ENCODE data around the gene C5orf22. TPM values are rescaled to one million over a fixed set of nuclear protein-coding genes. Genes with fewer than 3 reads are reported as not detected.
A peak's percentile ranks its signal among the peaks of the same experiment; 100 is the strongest.
"Not testable (repeated sequence)": the region's sequence is repeated elsewhere in the genome, so short reads cannot be mapped to it uniquely, and the experiment has no call there.

C5orf22 gene
- total and polyA plus RNA-seq, 2 donors = 12.4 to 22.8 TPM

- H3K27ac ChIP-seq (ENCODE audit: low read depth) = no peak overlapping the region
- peaks cover 3% of the 10 kb centered on the region for H3K36me3 ChIP-seq (ENCODE audit: insufficient read depth)
- 80% methylated on average over 9 of the region's 9 CpGs for WGBS
- H3K4me3 ChIP-seq (ENCODE audit: low read depth, low read length) = peak overlapping the region; percentile 61
- DNase-seq (ENCODE audit: extremely low spot score) = no peak
- H3K4me1 ChIP-seq (ENCODE audit: insufficient read depth) = no peaks in the 10 kb centered on the region
These were observed 1.4 kb upstream of the C5orf22 start for GRCh38 chr5:31530541-31531265.

GRCh38 chr5:31531543-31531887, 586 bp upstream of the C5orf22 start:
- Histone ChIP-seq H3K27ac (ENCODE audit: low read depth) (peak overlapping the region; percentile 38), H3K4me1 (ENCODE audit: insufficient read depth) (no peaks in the 10 kb centered on the region), H3K4me3 (ENCODE audit: low read depth, low read length) (peak overlapping the region; percentile 61), H3K36me3 (ENCODE audit: insufficient read depth) (peaks cover 1% of the 10 kb centered on the region)
- under 1% methylated on average over 13 of the region's 13 CpGs for WGBS
- DNase-seq (ENCODE audit: extremely low spot score) = no peak

- no peak for DNase-seq (ENCODE audit: extremely low spot score)
- 84% methylated on average over 1 of the region's 1 CpG for WGBS
- Histone ChIP-seq H3K36me3 (ENCODE audit: insufficient read depth) (peaks cover under 1% of the 10 kb centered on the region), H3K4me3 (ENCODE audit: low read depth, low read length) (no peak overlapping the region), H3K27ac (ENCODE audit: low read depth) (no peak overlapping the region), H3K4me1 (ENCODE audit: insufficient read depth) (no peaks in the 10 kb centered on the region)
These were observed 2.5 kb downstream of the C5orf22 start for GRCh38 chr5:31534527-31535046.

DNA sequence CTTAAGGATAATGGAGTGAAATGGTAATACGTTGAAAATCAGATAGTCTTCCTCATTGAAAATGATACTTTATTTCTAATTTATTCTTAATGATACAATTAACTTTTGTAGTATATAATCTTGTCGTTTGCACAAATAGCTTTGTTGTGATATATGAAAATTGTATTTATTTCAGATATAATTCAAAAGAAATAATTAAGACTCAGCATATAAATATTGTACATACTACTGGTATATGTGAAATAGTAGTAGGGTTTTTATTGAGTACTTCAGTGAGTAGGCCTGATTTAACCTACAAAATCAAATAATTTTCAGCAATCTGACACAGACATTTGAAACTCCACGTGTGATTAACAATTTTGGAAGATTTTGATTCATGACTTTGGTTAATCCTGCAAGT, 4.8 kb downstream of the C5orf22 start:
- no peak overlapping the region for H3K27ac ChIP-seq (ENCODE audit: low read depth)
- H3K4me1 ChIP-seq (ENCODE audit: insufficient read depth) = no peaks in the 10 kb centered on the region
- DNase-seq (ENCODE audit: extremely low spot score) = no peak
- peaks cover 4% of the 10 kb centered on the region for H3K36me3 ChIP-seq (ENCODE audit: insufficient read depth)
- WGBS = 89% methylated on average over 3 of the region's 3 CpGs
- H3K4me3 ChIP-seq (ENCODE audit: low read depth, low read length) = no peak overlapping the region

- no peak overlapping the region for H3K27ac ChIP-seq (ENCODE audit: low read depth)
- no peak for DNase-seq (ENCODE audit: extremely low spot score)
- H3K4me1 ChIP-seq (ENCODE audit: insufficient read depth) = no peaks in the 10 kb centered on the region
- H3K36me3 ChIP-seq (ENCODE audit: insufficient read depth) = peaks cover 4% of the 10 kb centered on the region
- no peak overlapping the region for H3K4me3 ChIP-seq (ENCODE audit: low read depth, low read length)
These were observed 5.2 kb downstream of the C5orf22 start for GRCh38 chr5:31537349-31537748.

- 58% methylated on average over 4 of the region's 4 CpGs for WGBS
- H3K4me3 ChIP-seq (ENCODE audit: low read depth, low read length) = no peak overlapping the region
- H3K4me1 ChIP-seq (ENCODE audit: insufficient read depth) = no peaks in the 10 kb centered on the region
- DNase-seq (ENCODE audit: extremely low spot score) = no peak
- peaks cover 4% of the 10 kb centered on the region for H3K36me3 ChIP-seq (ENCODE audit: insufficient read depth)
- H3K27ac ChIP-seq (ENCODE audit: low read depth) = no peak overlapping the region
These were observed 5.8 kb downstream of the C5orf22 start for GRCh38 chr5:31537851-31538250.

DNA sequence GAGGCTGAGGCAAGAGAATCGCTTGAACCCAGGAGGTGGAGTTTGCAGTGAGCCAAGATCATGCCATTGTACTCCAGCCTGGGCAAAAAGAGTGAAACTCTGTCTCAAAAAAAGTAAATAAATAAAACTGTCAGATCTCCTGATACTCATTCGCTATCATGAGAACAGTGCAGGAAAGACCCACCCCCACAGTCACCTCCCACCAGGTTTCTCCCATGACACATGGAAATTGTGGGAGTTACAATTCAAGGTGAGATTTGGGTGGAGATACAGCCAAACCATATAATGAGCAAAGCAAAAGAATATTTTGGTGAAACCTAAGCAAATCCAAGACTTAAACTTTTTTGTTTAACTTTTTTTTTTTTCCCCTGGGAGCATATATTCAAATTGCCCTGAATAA, 17.0 kb downstream of the C5orf22 start:
- H3K4me3 ChIP-seq (ENCODE audit: low read depth, low read length); DNase-seq (ENCODE audit: extremely low spot score); H3K27ac ChIP-seq (ENCODE audit: low read depth); H3K4me1 ChIP-seq (ENCODE audit: insufficient read depth): not testable (repeated sequence)
- 96% methylated on average over 2 of the region's 2 CpGs for WGBS
- H3K36me3 ChIP-seq (ENCODE audit: insufficient read depth) = peaks cover 10% of the 10 kb centered on the region

- peaks cover 7% of the 10 kb centered on the region for H3K36me3 ChIP-seq (ENCODE audit: insufficient read depth)
- WGBS = 93% methylated on average over 3 of the region's 3 CpGs
- no peak for DNase-seq (ENCODE audit: extremely low spot score)
These were observed 19.8 kb downstream of the C5orf22 start for GRCh38 chr5:31551878-31552277.

DNA sequence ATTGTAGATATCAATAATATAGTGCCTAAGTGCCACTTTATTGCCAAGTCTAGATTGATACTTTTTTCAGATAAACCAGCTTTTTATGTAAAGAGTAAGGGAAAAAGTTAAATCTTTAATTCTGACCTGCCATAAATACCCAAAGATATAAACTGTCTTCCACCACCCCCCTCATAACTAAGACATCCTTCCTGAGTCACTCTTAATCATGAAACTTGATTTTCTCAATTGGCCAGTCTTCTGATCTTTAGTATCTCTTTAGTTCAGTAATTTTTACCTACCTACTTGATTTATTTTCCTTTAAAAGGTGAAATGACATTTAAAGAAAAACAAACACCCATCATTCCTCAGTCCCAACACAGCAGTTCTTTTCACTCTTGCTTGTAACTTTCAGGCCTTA, 21.8 kb downstream of the C5orf22 start:
- H3K36me3 ChIP-seq (ENCODE audit: insufficient read depth) = peaks cover 7% of the 10 kb centered on the region
- H3K27ac ChIP-seq (ENCODE audit: low read depth) = no peak overlapping the region
- DNase-seq (ENCODE audit: extremely low spot score) = no peak
- no peak overlapping the region for H3K4me3 ChIP-seq (ENCODE audit: low read depth, low read length)
- no peaks in the 10 kb centered on the region for H3K4me1 ChIP-seq (ENCODE audit: insufficient read depth)

More at GRCh38 chr5:31551878-31552277, 19.8 kb downstream of the C5orf22 start:
- Histone ChIP-seq H3K4me3 (ENCODE audit: low read depth, low read length) (no peak overlapping the region), H3K27ac (ENCODE audit: low read depth) (no peak overlapping the region), H3K4me1 (ENCODE audit: insufficient read depth) (no peaks in the 10 kb centered on the region)

- DNase-seq (ENCODE audit: extremely low spot score) = no peak
- Histone ChIP-seq H3K4me1 (ENCODE audit: insufficient read depth) (no peaks in the 10 kb centered on the region), H3K4me3 (ENCODE audit: low read depth, low read length) (no peak overlapping the region), H3K27ac (ENCODE audit: low read depth) (no peak overlapping the region), H3K36me3 (ENCODE audit: insufficient read depth) (peaks cover 7% of the 10 kb centered on the region)
- 99% methylated on average over 1 of the region's 1 CpG for WGBS
These were observed 22.5 kb downstream of the C5orf22 start for GRCh38 chr5:31554552-31554951.

GRCh38 chr5:31556461-31556860, 24.4 kb downstream of the C5orf22 start:
- no peak overlapping the region for H3K27ac ChIP-seq (ENCODE audit: low read depth)
- peaks cover 7% of the 10 kb centered on the region for H3K36me3 ChIP-seq (ENCODE audit: insufficient read depth)
- no peaks in the 10 kb centered on the region for H3K4me1 ChIP-seq (ENCODE audit: insufficient read depth)
- DNase-seq (ENCODE audit: extremely low spot score) = no peak
- 66% methylated on average over 3 of the region's 3 CpGs for WGBS
- H3K4me3 ChIP-seq (ENCODE audit: low read depth, low read length) = no peak overlapping the region

- peaks cover 2% of the 10 kb centered on the region for H3K36me3 ChIP-seq (ENCODE audit: insufficient read depth)
- 90% methylated on average over 3 of the region's 3 CpGs for WGBS
- no peak overlapping the region for H3K4me3 ChIP-seq (ENCODE audit: low read depth, low read length)
- no peak for DNase-seq (ENCODE audit: extremely low spot score)
- no peaks in the 10 kb centered on the region for H3K4me1 ChIP-seq (ENCODE audit: insufficient read depth)
- no peak overlapping the region for H3K27ac ChIP-seq (ENCODE audit: low read depth)
These were observed 27.8 kb downstream of the C5orf22 start for GRCh38 chr5:31559942-31560341.

DNA sequence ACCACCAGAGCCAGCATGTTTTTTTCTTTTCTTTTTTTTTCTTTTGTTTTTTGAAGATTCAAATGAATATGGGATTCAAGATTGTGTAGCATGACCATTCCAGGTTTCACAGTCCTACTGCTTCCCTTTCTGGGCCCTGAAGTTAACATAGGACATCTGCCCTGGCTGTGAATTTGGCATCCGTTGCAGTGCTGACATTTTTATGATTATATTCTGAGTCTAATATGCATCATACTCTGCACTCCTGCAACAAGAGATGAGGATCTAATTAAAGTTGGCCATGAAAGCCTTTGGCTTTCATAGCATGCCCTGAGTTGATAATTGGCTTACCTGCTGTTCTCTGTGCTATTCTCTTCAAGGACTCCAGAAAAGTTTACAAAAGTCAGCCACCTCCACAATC, 29.8 kb downstream of the C5orf22 start:
- Histone ChIP-seq H3K36me3 (ENCODE audit: insufficient read depth) (no peaks in the 10 kb centered on the region), H3K4me3 (ENCODE audit: low read depth, low read length) (no peak overlapping the region), H3K4me1 (ENCODE audit: insufficient read depth) (no peaks in the 10 kb centered on the region), H3K27ac (ENCODE audit: low read depth) (no peak overlapping the region)
- WGBS = 32% methylated on average over 1 of the region's 1 CpG
- peak; percentile 10 for DNase-seq (ENCODE audit: extremely low spot score)

DNA sequence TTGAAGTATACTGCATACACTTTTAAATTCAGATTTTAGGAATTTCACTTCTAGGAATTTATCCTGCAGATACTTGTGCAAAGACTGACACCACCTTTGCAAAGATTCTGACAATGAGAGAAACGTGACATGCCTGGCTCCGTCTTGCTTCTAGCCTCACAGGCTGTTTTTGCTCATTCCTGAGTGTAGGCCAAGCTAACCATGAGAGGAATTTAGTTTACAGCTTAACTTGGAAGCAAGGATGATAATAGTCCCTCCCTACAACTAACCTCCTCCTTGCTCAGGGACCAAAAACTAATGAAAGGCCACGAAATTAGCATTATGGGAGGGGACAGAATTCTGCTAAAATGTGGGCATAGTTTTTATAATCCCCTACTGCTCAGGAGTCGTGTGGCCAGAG, 31.1 kb downstream of the C5orf22 start:
- WGBS = 31% methylated on average over 4 of the region's 4 CpGs
- no peak for DNase-seq (ENCODE audit: extremely low spot score)
- Histone ChIP-seq H3K27ac (ENCODE audit: low read depth) (no peak overlapping the region), H3K36me3 (ENCODE audit: insufficient read depth) (no peaks in the 10 kb centered on the region), H3K4me1 (ENCODE audit: insufficient read depth) (no peaks in the 10 kb centered on the region), H3K4me3 (ENCODE audit: low read depth, low read length) (no peak overlapping the region)
